Parathyroid adenoma (tissue), 2 donors: ENCODE results near the gene GDF10.

Source experiments
- H2AFZ ChIP-seq: fragments of 300-600 bp; sonication (generic); one replicate; pipeline ENCODE4 v1.7.0; 2017; ENCODE audit warnings: antibody characterized with exemption, mild to moderate bottlenecking
- H3K27ac ChIP-seq: fragments of 300-600 bp; sonication (generic); one replicate; pipeline ENCODE4 v1.7.0; 2017
- H3K27me3 ChIP-seq: fragments of 300-600 bp; sonication (generic); one replicate; pipeline ENCODE4 v1.7.0; 2017; ENCODE audit warnings: low read length; ENCODE audit not compliant: control insufficient read depth, insufficient read depth
- H3K36me3 ChIP-seq: fragments of 300-600 bp; sonication (generic); one replicate; pipeline ENCODE4 v1.7.0; 2017; ENCODE audit warnings: low read length; ENCODE audit not compliant: control insufficient read depth, insufficient read depth
- H3K4me1 ChIP-seq: fragments of 300-600 bp; sonication (generic); one replicate; pipeline ENCODE4 v1.7.0; 2017; ENCODE audit warnings: control low read depth
- H3K4me2 ChIP-seq: fragments of 300-600 bp; sonication (generic); one replicate; pipeline ENCODE4 v1.7.0; 2017; ENCODE audit warnings: low read length
- H3K4me3 ChIP-seq: fragments of 300-600 bp; sonication (generic); one replicate; pipeline ENCODE4 v1.7.0; 2017; ENCODE audit warnings: low read depth, low read length
- H3K79me2 ChIP-seq: fragments of 300-600 bp; sonication (generic); one replicate; pipeline ENCODE4 v1.7.0; 2017; ENCODE audit warnings: control low read depth
- H3K9ac ChIP-seq: fragments of 300-600 bp; sonication (generic); one replicate; pipeline ENCODE4 v1.7.0; 2017; ENCODE audit warnings: mild to moderate bottlenecking
- H3K9me3 ChIP-seq: fragments of 300-600 bp; sonication (generic); one replicate; pipeline ENCODE4 v1.7.0; 2017; ENCODE audit warnings: low read length; ENCODE audit not compliant: control insufficient read depth
- TF ChIP-seq, protein P1 (sequence below): fragments of 300-600 bp; sonication (generic); IDR thresholded peaks from one replicate; pipeline ENCODE4 v1.7.0; 2017; ENCODE audit warnings: antibody characterized with exemption, mild to moderate bottlenecking
- donor health status: primary hyperparathyroidism.

Gene GDF10

DNA sequence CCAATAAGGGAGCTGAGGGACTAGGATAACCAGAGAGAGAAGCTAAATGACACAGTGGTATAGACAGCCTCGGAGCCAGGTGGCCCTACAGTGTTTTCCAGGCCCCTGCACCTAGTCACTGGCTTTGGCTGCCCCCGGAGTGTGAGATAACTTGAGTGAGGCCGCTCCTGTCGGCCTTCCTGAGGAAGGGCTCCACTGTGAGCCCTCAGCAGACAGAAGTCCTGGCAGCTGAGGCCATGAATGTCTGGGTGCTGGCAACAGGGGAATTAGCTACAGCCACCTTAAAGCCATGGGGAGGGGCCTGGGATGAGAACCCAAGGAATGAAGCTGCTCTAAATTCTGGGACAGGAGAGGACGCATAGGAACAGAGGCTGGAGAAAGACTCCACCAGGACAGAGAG is 4.6 kb upstream of the GDF10 start:
- no peaks in the 10 kb centered on the region for H3K4me1 ChIP-seq
- H3K27ac ChIP-seq, result no peak overlapping the region
- H3K4me3 ChIP-seq, result no peak overlapping the region
- H3K9ac ChIP-seq, result no peak overlapping the region
- no peaks in the 10 kb centered on the region for H3K27me3 ChIP-seq
- H2AFZ ChIP-seq, result no peak overlapping the region
- H3K9me3 ChIP-seq, result no peaks in the 10 kb centered on the region
- H3K79me2 ChIP-seq, result no peaks in the 10 kb centered on the region
- H3K36me3 ChIP-seq, result no peaks in the 10 kb centered on the region
- TF ChIP-seq, protein P1, sequence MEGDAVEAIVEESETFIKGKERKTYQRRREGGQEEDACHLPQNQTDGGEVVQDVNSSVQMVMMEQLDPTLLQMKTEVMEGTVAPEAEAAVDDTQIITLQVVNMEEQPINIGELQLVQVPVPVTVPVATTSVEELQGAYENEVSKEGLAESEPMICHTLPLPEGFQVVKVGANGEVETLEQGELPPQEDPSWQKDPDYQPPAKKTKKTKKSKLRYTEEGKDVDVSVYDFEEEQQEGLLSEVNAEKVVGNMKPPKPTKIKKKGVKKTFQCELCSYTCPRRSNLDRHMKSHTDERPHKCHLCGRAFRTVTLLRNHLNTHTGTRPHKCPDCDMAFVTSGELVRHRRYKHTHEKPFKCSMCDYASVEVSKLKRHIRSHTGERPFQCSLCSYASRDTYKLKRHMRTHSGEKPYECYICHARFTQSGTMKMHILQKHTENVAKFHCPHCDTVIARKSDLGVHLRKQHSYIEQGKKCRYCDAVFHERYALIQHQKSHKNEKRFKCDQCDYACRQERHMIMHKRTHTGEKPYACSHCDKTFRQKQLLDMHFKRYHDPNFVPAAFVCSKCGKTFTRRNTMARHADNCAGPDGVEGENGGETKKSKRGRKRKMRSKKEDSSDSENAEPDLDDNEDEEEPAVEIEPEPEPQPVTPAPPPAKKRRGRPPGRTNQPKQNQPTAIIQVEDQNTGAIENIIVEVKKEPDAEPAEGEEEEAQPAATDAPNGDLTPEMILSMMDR, result no peak
- no peak overlapping the region for H3K4me2 ChIP-seq

DNA sequence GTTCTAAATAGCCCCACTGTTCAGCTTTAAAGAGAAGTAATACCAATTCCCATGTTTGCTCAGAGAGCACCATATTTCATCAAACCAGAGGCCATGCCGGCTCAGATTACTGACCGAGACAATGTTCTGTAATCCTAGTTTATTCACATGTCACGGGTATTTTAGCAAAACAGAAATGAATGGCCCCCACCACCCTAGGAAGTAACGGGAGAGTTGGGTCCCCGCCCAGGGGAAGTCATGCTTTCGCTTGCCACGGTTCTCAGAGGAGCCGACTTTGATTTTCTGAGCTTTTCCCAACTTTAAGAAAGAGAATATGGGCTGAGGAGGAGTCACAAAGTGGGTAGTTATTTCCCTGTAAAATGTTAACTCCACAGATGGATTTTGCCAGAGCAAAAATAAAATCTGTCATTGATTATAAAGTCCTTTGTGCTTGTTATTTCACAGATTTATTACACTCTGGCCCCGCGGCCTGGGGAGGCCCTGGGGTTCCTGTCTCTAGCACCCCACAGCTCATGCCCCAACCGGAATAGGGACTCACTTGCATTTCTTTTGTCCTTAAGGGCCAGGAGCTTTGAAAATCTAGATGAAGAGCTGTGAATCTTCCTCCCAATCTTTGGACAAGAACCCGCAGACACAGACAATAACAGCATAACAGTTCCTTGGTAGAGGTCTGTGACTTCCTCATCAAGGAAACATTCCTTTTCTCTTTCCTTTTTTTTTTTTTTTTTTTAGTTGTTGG is 3.7 kb upstream of the GDF10 start:
- TF ChIP-seq, protein P1, result no peak
- Histone ChIP-seq H3K79me2 (no peaks in the 10 kb centered on the region), H3K4me3 (no peak overlapping the region), H3K4me1 (no peaks in the 10 kb centered on the region), H3K9me3 (no peaks in the 10 kb centered on the region), H3K4me2 (no peak overlapping the region), H3K9ac (no peak overlapping the region), H3K27me3 (no peaks in the 10 kb centered on the region), H3K36me3 (no peaks in the 10 kb centered on the region), H2AFZ (no peak overlapping the region), H3K27ac (no peak overlapping the region)

DNA sequence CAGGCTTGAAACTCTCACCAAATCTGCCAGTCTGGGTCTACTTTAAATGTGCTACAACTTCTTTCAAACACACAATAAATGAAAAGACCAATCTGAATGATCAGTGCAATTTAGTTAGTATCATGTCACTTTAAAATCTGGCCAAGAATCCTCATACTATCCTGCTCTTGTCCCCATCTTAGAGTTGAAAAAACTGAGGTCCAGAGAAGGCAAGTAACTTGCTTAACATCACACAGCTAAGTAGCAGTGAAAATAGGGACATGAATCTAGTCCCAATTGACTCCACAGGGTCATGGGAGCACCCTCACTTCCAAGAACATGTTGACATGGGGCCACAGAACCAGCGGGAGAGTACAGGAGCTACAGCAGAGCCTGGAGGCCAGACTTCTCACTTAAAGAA is 3.1 kb upstream of the GDF10 start:
- Histone ChIP-seq H3K36me3 (no peaks in the 10 kb centered on the region), H3K79me2 (no peaks in the 10 kb centered on the region), H3K27me3 (no peaks in the 10 kb centered on the region), H2AFZ (no peak overlapping the region), H3K9me3 (no peaks in the 10 kb centered on the region), H3K27ac (no peak overlapping the region), H3K4me1 (no peaks in the 10 kb centered on the region), H3K4me2 (no peak overlapping the region), H3K4me3 (no peak overlapping the region), H3K9ac (no peak overlapping the region)
- TF ChIP-seq, protein P1, result no peak

DNA sequence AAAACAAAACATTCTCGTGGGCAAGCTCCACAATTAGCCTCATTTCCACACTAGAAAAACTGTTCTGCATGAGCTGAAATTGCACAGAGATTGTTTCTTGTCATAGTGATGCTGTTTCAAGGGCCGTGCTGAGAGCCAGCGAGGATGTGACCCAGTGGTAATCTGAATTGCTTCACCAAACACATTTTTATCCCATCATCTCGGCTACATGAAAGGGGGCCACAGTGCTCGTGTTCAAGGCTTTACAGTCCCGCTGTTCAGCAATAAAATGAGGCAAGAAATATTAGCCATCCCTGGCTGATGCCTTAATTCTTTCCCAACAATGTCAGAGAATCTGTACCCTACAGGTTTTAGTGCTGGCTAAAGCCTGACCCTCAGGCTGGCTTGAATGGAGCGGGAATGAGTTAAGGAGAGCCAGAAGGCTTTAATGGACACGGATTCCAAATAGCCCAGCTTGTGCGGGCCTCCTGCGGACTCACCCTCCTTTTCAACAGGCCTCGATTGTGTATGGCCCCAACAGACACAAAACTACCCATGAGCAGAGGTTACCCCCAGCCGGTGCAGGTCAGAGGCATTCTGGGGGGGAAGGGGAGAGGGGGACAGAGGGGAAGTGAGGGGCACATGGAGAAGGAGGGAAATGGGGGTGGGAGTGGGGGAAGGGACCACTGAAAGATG is 2.0 kb upstream of the GDF10 start:
- Histone ChIP-seq H2AFZ (no peak overlapping the region), H3K27me3 (no peaks in the 10 kb centered on the region), H3K27ac (no peak overlapping the region), H3K36me3 (no peaks in the 10 kb centered on the region), H3K4me1 (no peaks in the 10 kb centered on the region), H3K79me2 (no peaks in the 10 kb centered on the region), H3K9ac (no peak overlapping the region), H3K4me2 (no peak overlapping the region), H3K9me3 (no peaks in the 10 kb centered on the region), H3K4me3 (no peak overlapping the region)
- TF ChIP-seq, protein P1, result no peak

DNA sequence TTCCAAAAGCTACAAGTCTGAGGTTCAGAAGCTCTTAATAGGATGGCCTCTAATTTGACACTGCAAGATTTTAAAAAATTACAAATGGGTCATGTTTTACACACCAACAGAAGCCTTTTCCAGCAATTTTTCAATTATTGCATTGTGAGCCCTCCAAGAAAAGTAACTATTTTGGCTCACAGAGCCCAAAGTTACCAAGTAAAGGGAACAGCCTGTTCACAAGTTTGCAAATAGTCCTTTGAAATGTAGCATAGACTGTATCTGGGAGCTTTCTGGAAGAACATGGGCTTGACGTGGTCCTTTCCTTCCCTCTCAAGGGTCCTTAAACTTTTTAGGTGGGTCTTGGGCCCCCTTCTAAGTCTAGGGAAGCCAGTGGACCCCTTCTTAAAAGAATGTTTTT is 1.3 kb upstream of the GDF10 start:
- no peaks in the 10 kb centered on the region for H3K9me3 ChIP-seq
- TF ChIP-seq, protein P1, result no peak
- H3K4me1 ChIP-seq, result no peaks in the 10 kb centered on the region

More for the DNA sequence above, 1.3 kb upstream of the GDF10 start:
- H3K27ac ChIP-seq, result no peak overlapping the region
- H3K4me3 ChIP-seq, result no peak overlapping the region
- H3K79me2 ChIP-seq, result no peaks in the 10 kb centered on the region
- no peak overlapping the region for H3K9ac ChIP-seq
- H3K4me2 ChIP-seq, result no peak overlapping the region
- no peak overlapping the region for H2AFZ ChIP-seq
- H3K27me3 ChIP-seq, result no peaks in the 10 kb centered on the region
- no peaks in the 10 kb centered on the region for H3K36me3 ChIP-seq
